Ovary (tissue), 9 donors: ENCODE measurements around the gene LTB. TPM values are rescaled to one million over a fixed set of nuclear protein-coding genes. Genes with fewer than 3 reads are reported as not detected.

Experiments used
- DNase-seq, 5 donors: peaks; one replicate each; pipeline ENCODE4 v3.0.0-alpha.2; 2019 to 2020
- H3K27ac ChIP-seq, 2 donors: fragments of 200-600 bp; one replicate each; pipeline versions ENCODE4 v1.5.1 to v1.8.0; 2019 to 2022
- H3K27me3 ChIP-seq: fragments of 200-600 bp; one replicate; pipeline ENCODE4 v1.8.0; 2022
- H3K36me3 ChIP-seq: fragments of 200-600 bp; sonication (generic); one replicate; pipeline ENCODE4 v1.5.1; 2019
- H3K4me1 ChIP-seq: one replicate; pipeline ENCODE4 v1.8.1; 2013; ENCODE audit warnings: mild to moderate bottlenecking, moderate library complexity; ENCODE audit not compliant: insufficient read depth
- H3K4me3 ChIP-seq: fragments of 200-600 bp; sonication (generic); one replicate; pipeline ENCODE4 v1.5.1; 2017
- H3K9me3 ChIP-seq, 2 donors: fragments of 200-600 bp in 1 of 2; sonication (generic) in 1 of 2; one replicate each; pipeline versions ENCODE4 v1.5.1 to v1.8.1; 2013 to 2019; ENCODE audit warnings: mild to moderate bottlenecking in 1 of 2, moderate library complexity in 1 of 2
- CTCF ChIP-seq, 3 donors: fragments of 450-650 bp in 2 of 3; fragments of 200-600 bp in 1 of 3; IDR thresholded peaks; one replicate each; pipeline versions ENCODE4 v1.5.1 to v1.8.0; 2016 to 2022; ENCODE audit warnings: antibody characterized with exemption in 3 of 3, mild to moderate bottlenecking in 1 of 3
- EP300 ChIP-seq: sonication (generic); formaldehyde crosslinking; IDR thresholded peaks from one replicate; pipeline ENCODE4 v1.6.1; 2017; ENCODE audit warnings: antibody characterized with exemption
- POLR2A ChIP-seq: fragments of 450-650 bp; IDR thresholded peaks from one replicate; pipeline ENCODE4 v1.6.1; 2017; ENCODE audit warnings: antibody characterized with exemption, mild to moderate bottlenecking, moderate library complexity
- WGBS, 3 donors: extraction: QIAGEN DNeasy Blood & Tissue Kit in 1 of 3; methylation state at CpG; one replicate each; pipeline versions ENCODE4 v1.1.5 to v1.1.7; 2013 to 2017; 5-methylcytosine and 5-hydroxymethylcytosine counted together
- intact Hi-C, 4 donors: fragments of 100-400 bp; cut with DNase I; formaldehyde crosslinking; loops; one replicate each; pipeline versions ENCODE4 v1.11.0 to v1.15.1; 2022 to 2023
- polyA plus RNA-seq, 2 donors: library from polyadenylated mRNA; stranded (reverse); fragments of 200-250 nt in 1 of 2; fragments of 350-450 nt in 1 of 2; fragmentation: Illumina TruSeq in 1 of 2; extraction: RNeasy Lipid Tissue Mini Kit (QIAGEN cat#74804) in 1 of 2; gene quantifications; one replicate each; pipeline ENCODE4 v1.2.3, GENCODE V29; 2013 to 2014
- total RNA-seq, 7 donors: library from RNA; depleted of rRNA in 2 of 7; stranded (reverse); fragments of >200 nt in 2 of 7; fragmentation: NEBNext Ultra II Directional in 3 of 7; extraction: Animal tissue kit (Norgen Biotek cat#: 25700) in 3 of 7; gene quantifications; one replicate each; pipeline versions ENCODE4 v1.1.0 to v1.2.4, GENCODE V29; 2016 to 2023
- donor health status: DM: no; HTN: no; CAD: no; lungs with moderate emphysema.
- donor health status: DM: no; HTN: no; CAD: no.
- donor health status: Bipolar disorder and iron deficiency.
- donor health status: DM: yes; HTN: yes; CAD: no.
- donor health status: DM: no; HTN: no; CAD: no.
- donor health status: DM: yes; HTN: yes; CAD: no.

LTB gene
- total and polyA plus RNA-seq, 9 donors = 0.42 to 1.8 (median 0.60) TPM; not detected in 3

GRCh38 chr6:31622684-31623091 is 40.5 kb upstream of the LTB start:
- 32 to 54% (median 33%) methylated on average over 10 of the region's 10 CpGs for WGBS, 3 donors
- no peak for TF ChIP-seq CTCF (IDR thresholded peaks at IDR 0.05)
- no peak for TF ChIP-seq POLR2A
- no peak for TF ChIP-seq EP300
- H3K4me1 ChIP-seq = peaks cover 1% of the 10 kb centered on the region

GRCh38 chr6:31621991-31622390 is 39.8 kb upstream of the LTB start:
- WGBS, 3 donors = 10 to 15% (median 13%) methylated on average over 4 of the region's 4 CpGs

More at GRCh38 chr6:31622684-31623091, 40.5 kb upstream of the LTB start:
- intact Hi-C loops = loop anchor here in 1 of 4 donors (5.0 kb wide), 1 partner anchor 1655 kb away; no protein-coding TSS in a partner anchor
- H3K9me3 ChIP-seq = no peaks in the 10 kb centered on the region
- H3K27ac ChIP-seq = peak overlapping the region in 1 of 2 donors; percentile 98
- no peaks in the 10 kb centered on the region for H3K36me3 ChIP-seq
- no peak for DNase-seq
- H3K27me3 ChIP-seq = no peaks in the 10 kb centered on the region
- no peak overlapping the region for H3K4me3 ChIP-seq

GRCh38 chr6:31621320-31621939 is 39.2 kb upstream of the LTB start:
- peaks cover 1% of the 10 kb centered on the region for H3K4me1 ChIP-seq
- no peaks in the 10 kb centered on the region for H3K36me3 ChIP-seq
- H3K9me3 ChIP-seq = no peaks in the 10 kb centered on the region
- DNase-seq = no peak
- 2 to 4% (median 2%) methylated on average over 15 of the region's 15 CpGs for WGBS, 3 donors
- H3K4me3 ChIP-seq = peak overlapping the region; percentile 82
- intact Hi-C loops = loop anchor here in 2 of 4 donors (2.0 to 5.0 kb wide), 2 partner anchors 31 to 1654 kb away; partner anchors contain the start of gene BAG6 (in 1 of the 2)
- no peaks in the 10 kb centered on the region for H3K27me3 ChIP-seq
- H3K27ac ChIP-seq = peak overlapping the region; percentile 96 to 98
- no peak for TF ChIP-seq POLR2A
- TF ChIP-seq EP300 = no peak
- no peak for TF ChIP-seq CTCF (IDR thresholded peaks at IDR 0.05)

More at GRCh38 chr6:31621991-31622390, 39.8 kb upstream of the LTB start:
- intact Hi-C loops = loop anchor here in 2 of 4 donors (2.0 to 5.0 kb wide), 2 partner anchors 31 to 1655 kb away; partner anchors contain the start of gene BAG6 (in 1 of the 2)
- peak overlapping the region in 1 of 2 donors; percentile 98 for H3K27ac ChIP-seq
- TF ChIP-seq CTCF (IDR thresholded peaks at IDR 0.05) (no peak), POLR2A (no peak), EP300 (no peak)
- no peak for DNase-seq
- no peaks in the 10 kb centered on the region for H3K9me3 ChIP-seq
- H3K36me3 ChIP-seq = no peaks in the 10 kb centered on the region
- peaks cover 1% of the 10 kb centered on the region for H3K4me1 ChIP-seq
- H3K4me3 ChIP-seq = peak overlapping the region; percentile 82
- H3K27me3 ChIP-seq = no peaks in the 10 kb centered on the region

- Histone ChIP-seq H3K4me1 (peaks cover 1% of the 10 kb centered on the region), H3K9me3 (no peaks in the 10 kb centered on the region), H3K4me3 (peak within 1 kb of the TSS; percentile 82), H3K36me3 (no peaks in the 10 kb centered on the region), H3K27ac (peak within 1 kb of the TSS; percentile 96 to 98), H3K27me3 (no peaks in the 10 kb centered on the region)
- 1% methylated on average over 26 to 67 of the region's 67 CpGs for WGBS, 3 donors
- TF ChIP-seq POLR2A (peak; percentile 65), EP300 (no peak), CTCF (IDR thresholded peaks at IDR 0.05) (no peak)
- DNase-seq = peak in 4 of 5 donors; percentile 83 to 96 (median 96)
- intact Hi-C loops = loop anchor here in 2 of 4 donors (2.0 to 5.0 kb wide), 2 partner anchors 32 to 1653 kb away; partner anchors contain the start of gene BAG6 (in 1 of the 2)
Measured at GRCh38 chr6:31620586-31621319, 38.5 kb upstream of the LTB start, which contains the start of gene PRRC2A. PRRC2A (plus strand) TSS chr6:31620715; CDS start chr6:31622790, 2,075 bp downstream.
